Measurements from ENCODE around the gene NAIF1.

NAIF1 gene

DNA sequence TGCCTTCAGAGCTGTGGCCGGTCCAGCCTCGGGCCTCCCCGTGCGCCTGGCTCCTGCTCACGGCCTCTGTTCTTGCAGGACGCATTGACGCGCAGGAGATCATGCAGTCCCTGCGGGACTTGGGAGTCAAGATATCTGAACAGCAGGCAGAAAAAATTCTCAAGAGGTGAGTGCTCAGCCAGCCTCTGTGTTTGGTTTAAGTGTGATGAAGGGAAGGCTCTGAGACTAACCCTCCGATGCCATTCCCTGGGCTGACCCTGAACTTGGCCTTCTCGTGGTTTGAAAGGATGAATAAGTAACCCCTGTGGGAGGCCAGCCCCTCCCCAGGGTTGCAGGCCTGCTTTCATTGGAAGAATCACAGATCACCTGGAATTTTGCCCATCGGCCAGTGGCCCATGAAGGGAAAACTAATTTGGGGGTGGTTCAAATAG, 34.1 kb upstream of the NAIF1 start:
- TF ChIP-seq, protein P1, sequence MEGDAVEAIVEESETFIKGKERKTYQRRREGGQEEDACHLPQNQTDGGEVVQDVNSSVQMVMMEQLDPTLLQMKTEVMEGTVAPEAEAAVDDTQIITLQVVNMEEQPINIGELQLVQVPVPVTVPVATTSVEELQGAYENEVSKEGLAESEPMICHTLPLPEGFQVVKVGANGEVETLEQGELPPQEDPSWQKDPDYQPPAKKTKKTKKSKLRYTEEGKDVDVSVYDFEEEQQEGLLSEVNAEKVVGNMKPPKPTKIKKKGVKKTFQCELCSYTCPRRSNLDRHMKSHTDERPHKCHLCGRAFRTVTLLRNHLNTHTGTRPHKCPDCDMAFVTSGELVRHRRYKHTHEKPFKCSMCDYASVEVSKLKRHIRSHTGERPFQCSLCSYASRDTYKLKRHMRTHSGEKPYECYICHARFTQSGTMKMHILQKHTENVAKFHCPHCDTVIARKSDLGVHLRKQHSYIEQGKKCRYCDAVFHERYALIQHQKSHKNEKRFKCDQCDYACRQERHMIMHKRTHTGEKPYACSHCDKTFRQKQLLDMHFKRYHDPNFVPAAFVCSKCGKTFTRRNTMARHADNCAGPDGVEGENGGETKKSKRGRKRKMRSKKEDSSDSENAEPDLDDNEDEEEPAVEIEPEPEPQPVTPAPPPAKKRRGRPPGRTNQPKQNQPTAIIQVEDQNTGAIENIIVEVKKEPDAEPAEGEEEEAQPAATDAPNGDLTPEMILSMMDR (IDR thresholded peaks at IDR 0.05; ENCODE audit: control insufficient read depth, insufficient read depth, low read depth, low read length, missing control alignments): no peak
- DNase-seq (ENCODE audit: low read depth): no peak
- H3K4me3 ChIP-seq (ENCODE audit: control insufficient read depth, low read depth, low read length): no peak overlapping the region

DNA sequence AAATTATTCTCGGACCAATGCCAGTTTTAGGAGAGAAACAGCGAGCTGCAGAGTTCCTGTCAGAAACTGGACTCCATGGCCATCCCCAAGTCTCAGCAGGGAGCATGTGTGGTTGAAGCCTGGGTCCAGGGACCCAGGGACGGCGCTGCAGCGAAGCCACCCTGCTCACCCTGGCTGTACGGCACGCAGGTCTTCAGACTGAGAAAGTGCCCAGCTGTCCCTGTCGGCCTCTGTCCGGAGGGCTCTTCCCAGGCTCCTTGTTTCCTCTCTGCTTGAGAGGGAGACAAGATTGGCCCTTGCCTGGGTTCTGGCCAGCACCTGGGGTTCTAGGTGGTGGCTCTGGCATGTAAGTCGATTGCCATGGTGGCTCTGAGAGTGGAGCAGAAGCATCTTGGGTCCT, 33.5 kb upstream of the NAIF1 start:
- no peak overlapping the region for H3K4me3 ChIP-seq (ENCODE audit: control insufficient read depth, low read depth, low read length)
- DNase-seq (ENCODE audit: low read depth): no peak
- TF ChIP-seq, protein P1 (IDR thresholded peaks at IDR 0.05; ENCODE audit: control insufficient read depth, insufficient read depth, low read depth, low read length, missing control alignments): no peak

DNA sequence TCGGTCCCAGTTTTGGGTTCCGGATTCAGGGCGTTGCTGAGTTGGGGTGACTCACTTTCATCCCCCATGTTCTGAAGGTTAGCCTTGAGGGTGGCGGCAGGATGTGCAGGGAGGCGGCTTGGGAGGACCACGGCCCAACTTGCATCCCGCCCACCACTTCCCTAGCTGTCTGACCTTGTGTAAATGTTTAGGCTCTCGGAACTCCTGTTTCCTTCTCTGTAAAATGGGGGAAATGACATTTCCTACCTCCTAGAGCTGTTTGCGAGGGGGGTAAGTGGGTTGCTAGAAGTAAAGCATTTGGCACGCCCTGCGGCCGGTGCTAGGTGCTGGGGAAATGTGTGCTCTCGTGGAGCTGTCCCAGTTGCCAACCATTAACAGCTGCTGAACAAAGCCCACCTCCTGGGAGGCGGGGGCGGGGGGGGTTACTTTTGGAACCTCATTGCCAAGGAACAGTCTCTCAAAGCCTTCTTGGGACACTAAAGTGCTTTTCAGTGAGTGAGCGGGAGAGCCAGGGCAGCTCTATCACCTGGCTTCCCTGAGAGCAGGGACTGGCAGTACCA, 32.9 kb upstream of the NAIF1 start:
- H3K4me3 ChIP-seq (ENCODE audit: control insufficient read depth, low read depth, low read length): no peak overlapping the region; the same call in 1 of the 2 replicates
- TF ChIP-seq, protein P1 (IDR thresholded peaks at IDR 0.05; ENCODE audit: control insufficient read depth, insufficient read depth, low read depth, low read length, missing control alignments): no peak
- no peak for DNase-seq (ENCODE audit: low read depth)

DNA sequence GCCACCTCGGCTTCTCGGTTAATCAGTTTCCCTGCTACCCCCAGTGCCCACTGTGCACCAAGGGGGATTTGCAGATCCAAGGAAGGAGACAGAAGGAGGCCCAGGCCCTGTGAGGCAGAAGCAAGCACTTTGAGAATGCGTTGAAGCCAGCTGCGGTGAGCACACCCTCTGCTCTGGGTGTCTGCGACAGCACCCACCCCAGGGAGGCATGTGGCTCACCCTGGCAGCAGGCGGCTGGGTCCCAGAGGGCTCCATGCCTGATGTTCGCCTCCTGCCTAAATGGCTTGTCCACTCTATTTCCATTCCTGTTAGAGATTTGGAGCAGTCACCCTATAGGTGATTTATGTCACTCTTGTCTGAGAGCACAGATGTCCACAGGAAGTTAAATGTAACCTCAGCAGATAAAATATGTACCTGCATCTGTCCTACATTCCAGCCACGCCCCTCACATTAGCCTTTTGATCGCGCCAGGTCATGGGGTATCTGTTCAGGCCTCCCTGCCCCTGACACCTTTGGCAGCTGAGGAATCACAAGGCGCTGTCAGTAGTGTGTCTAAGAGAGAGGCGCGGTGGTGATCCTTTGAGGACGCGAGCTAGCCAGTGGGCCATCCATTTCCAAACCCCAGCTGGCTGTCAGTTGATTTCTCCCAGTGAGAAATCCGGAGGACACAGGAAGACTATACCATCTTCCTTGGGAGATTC, 32.3 kb upstream of the NAIF1 start:
- DNase-seq (ENCODE audit: low read depth): no peak

DNA sequence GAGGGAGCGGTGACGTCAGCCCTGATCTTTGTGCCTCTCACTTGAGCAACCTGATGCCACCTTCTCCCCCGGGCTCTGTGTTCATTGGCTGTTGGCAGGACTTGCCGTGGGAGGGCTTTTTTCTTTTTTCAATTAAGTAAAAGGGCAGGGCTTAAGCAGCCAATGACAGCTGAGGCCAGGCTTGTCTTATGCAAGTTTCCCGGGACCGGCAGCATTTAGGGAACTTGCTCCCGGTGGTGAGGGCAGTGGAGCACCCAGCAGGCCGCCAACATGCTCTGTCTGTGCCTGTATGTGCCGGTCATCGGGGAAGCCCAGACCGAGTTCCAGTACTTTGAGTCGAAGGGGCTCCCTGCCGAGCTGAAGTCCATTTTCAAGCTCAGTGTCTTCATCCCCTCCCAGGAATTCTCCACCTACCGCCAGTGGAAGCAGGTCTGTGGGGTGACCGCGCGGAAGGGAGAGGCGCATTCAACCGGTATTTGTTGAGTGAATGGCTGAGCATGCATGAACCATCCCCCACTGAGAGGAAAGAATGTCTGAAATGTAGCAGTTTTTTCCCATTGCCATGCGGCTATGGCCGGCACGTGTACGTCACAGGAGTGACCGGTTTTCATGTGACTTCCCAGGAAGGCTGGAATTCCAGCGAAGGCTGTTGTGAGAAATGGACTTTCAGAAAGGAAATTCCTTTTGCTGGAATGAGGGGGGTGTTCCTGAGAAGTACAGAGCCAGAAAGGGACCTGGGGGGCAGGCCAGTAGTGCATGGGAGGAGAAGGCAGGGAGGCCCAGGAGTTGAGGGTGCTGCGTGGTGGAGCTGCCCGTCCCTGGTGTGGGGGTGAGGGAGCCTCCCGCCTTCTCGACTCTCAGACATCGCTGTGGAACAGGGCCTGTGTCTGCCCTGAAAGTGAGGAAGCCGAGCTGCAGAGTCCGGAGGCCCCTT, 31.4 kb upstream of the NAIF1 start:
- DNase-seq (ENCODE audit: low read depth): peak; percentile 93
- H3K4me3 ChIP-seq (ENCODE audit: control insufficient read depth, low read depth, low read length): peak overlapping the region; percentile 50
- TF ChIP-seq, protein P1 (IDR thresholded peaks at IDR 0.05; ENCODE audit: control insufficient read depth, insufficient read depth, low read depth, low read length, missing control alignments): no peak

More for the DNA sequence above, 32.3 kb upstream of the NAIF1 start:
- TF ChIP-seq, protein P1 (IDR thresholded peaks at IDR 0.05; ENCODE audit: control insufficient read depth, insufficient read depth, low read depth, low read length, missing control alignments): no peak
- H3K4me3 ChIP-seq (ENCODE audit: control insufficient read depth, low read depth, low read length): peak overlapping the region; percentile 50

DNA sequence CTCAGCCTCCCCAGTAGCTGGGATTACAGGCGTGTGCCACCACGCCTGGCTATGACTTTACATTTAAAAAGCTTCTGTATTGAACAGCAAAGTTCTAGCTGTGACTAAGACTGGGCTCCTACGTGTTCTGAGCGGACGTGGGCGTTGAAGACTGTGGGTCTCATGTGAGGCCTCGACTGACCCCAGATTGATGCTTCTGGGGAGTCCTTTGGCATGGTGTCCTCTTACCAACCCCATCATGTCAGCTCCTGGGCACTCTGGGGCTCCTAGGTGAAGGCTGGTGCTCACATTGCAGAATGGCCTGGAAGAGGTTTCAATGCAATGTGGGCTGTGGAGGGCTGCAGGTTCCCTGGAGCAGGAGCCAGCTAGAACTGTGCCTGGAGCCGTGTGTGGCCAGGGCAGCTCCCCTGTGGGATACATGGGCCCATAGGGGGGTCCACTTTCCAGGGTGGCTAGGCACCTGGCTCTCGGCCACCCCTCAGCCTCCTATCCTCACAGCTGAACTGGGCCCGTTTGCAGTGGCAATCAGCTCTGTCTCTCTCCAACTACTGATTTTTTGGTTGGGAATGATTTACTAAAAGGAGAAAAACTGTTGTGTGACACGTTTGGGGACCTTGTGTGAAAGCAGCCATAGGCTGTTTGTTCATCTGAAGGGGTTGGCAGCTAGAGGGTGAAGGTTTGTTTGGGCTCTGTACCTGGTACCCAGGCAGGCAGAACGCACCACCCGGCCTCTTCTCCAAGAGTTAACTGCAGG, 30.6 kb upstream of the NAIF1 start:
- no peak overlapping the region for H3K4me3 ChIP-seq (ENCODE audit: control insufficient read depth, low read depth, low read length)
- TF ChIP-seq, protein P1 (IDR thresholded peaks at IDR 0.05; ENCODE audit: control insufficient read depth, insufficient read depth, low read depth, low read length, missing control alignments): no peak
- DNase-seq (ENCODE audit: low read depth): no peak

Data from AG09309 (cell line).